ENCODE data around the gene DIP2A.

DNA sequence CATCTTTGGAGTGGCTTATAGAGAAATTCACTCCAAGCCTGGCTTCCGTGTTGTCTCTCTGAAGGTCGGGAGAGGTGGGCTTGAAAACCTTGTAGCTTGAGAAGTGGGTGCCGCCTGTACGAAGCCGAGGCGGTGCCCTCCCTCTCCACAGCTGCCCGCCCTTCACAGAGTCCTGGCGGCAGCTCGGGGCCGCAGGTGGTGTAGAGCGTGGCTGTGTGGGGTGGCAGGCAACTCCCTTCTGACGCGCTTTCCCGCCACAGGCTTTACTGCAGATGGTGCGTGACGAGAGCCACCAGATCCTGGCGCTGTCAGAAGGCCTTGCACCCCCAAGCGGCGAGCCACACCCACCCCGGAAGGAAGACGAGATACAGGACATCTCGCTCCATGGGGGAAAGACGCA, 33.1 kb upstream of the DIP2A start:
- TF ChIP-seq, protein P1, sequence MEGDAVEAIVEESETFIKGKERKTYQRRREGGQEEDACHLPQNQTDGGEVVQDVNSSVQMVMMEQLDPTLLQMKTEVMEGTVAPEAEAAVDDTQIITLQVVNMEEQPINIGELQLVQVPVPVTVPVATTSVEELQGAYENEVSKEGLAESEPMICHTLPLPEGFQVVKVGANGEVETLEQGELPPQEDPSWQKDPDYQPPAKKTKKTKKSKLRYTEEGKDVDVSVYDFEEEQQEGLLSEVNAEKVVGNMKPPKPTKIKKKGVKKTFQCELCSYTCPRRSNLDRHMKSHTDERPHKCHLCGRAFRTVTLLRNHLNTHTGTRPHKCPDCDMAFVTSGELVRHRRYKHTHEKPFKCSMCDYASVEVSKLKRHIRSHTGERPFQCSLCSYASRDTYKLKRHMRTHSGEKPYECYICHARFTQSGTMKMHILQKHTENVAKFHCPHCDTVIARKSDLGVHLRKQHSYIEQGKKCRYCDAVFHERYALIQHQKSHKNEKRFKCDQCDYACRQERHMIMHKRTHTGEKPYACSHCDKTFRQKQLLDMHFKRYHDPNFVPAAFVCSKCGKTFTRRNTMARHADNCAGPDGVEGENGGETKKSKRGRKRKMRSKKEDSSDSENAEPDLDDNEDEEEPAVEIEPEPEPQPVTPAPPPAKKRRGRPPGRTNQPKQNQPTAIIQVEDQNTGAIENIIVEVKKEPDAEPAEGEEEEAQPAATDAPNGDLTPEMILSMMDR (IDR thresholded peaks at IDR 0.05; ENCODE audit: low read depth, low read length, poor library complexity, severe bottlenecking), result no peak
- no peak for TF ChIP-seq EZH2phosphoT487 (IDR thresholded peaks at IDR 0.05; ENCODE audit: borderline replicate concordance, low read length)
